Transverse colon (tissue), 4 donors: ENCODE measurements around the gene SURF6. TPM values are rescaled to one million over a fixed set of nuclear protein-coding genes. Genes with fewer than 3 reads are reported as not detected.

Experiments
- DNase-seq: peaks from one replicate; pipeline ENCODE4 v3.0.0-alpha.2; 2019
- H3K27ac ChIP-seq, 4 donors: fragments of 200-600 bp; sonication (generic); 2 replicates each; pipeline ENCODE4 v1.5.1; 2016 to 2018; ENCODE audit warnings: inconsistent platforms in 4 of 4
- H3K27me3 ChIP-seq: fragments of 200-600 bp; sonication (generic); 2 replicates; pipeline ENCODE4 v1.5.1; 2017; ENCODE audit warnings: inconsistent platforms
- H3K36me3 ChIP-seq, 4 donors: fragments of 200-600 bp; sonication (generic); 2 replicates each; pipeline ENCODE4 v1.5.1; 2017 to 2019; ENCODE audit warnings: inconsistent platforms in 4 of 4
- H3K4me1 ChIP-seq, 4 donors: fragments of 200-600 bp; sonication (generic); 2 replicates each; pipeline ENCODE4 v1.5.1; 2017 to 2020; ENCODE audit warnings: inconsistent platforms in 4 of 4
- H3K4me3 ChIP-seq, 4 donors: fragments of 200-600 bp; sonication (generic); 1 replicate in 1 of 4; 2 replicates in 3 of 4; pipeline versions ENCODE4 v1.5.1 to v1.6.1; 2017 to 2019; ENCODE audit warnings: inconsistent platforms in 4 of 4
- H3K9me3 ChIP-seq, 2 donors: fragments of 200-600 bp; sonication (generic); 2 replicates each; pipeline ENCODE4 v1.5.1; 2017 to 2019; ENCODE audit warnings: inconsistent platforms in 2 of 2
- CTCF ChIP-seq, 5 experiments: fragments of 200-600 bp in 3 of 5; fragments of 450-650 bp in 2 of 5; sonication (generic) in 3 of 5; IDR thresholded peaks; 1 replicate in 2 of 5; 2 replicates in 3 of 5; pipeline ENCODE4 v1.5.1; 2016 to 2017; ENCODE audit warnings: antibody characterized with exemption in 5 of 5, inconsistent platforms in 3 of 5, mild to moderate bottlenecking in 2 of 5, moderate library complexity in 1 of 5
- EP300 ChIP-seq: sonication (generic); formaldehyde crosslinking; IDR thresholded peaks from one replicate; pipeline ENCODE4 v1.6.1; 2017; ENCODE audit warnings: antibody characterized with exemption, low read depth
- POLR2A ChIP-seq: fragments of 450-650 bp; IDR thresholded peaks from one replicate; pipeline ENCODE4 v1.6.1; 2016; ENCODE audit warnings: antibody characterized with exemption, mild to moderate bottlenecking, moderate library complexity
- POLR2AphosphoS5 ChIP-seq, 3 donors: sonication (generic); formaldehyde crosslinking; IDR thresholded peaks; one replicate each; pipeline ENCODE4 v1.6.1; 2016; ENCODE audit warnings: antibody characterized with exemption in 3 of 3
- WGBS, 2 donors: methylation state at CpG; one replicate each; pipeline ENCODE4 v1.1.5; 2018; ENCODE audit warnings: low coverage in 1 of 2; 5-methylcytosine and 5-hydroxymethylcytosine counted together
- in situ Hi-C, 4 donors: fragments of 200-750 bp; cut with MboI; loops; one replicate each; pipeline versions ENCODE4 v1.15.0 to v1.15.1; 2017; ENCODE audit warnings: low sequenced_read_pairs in 3 of 4, low pct_ligation_motif_present in 1 of 4, low pct_unique_long_range_greater_than_20kb in 1 of 4
- intact Hi-C: fragments of 100-400 bp; cut with DNase I; formaldehyde crosslinking; loops from one replicate; pipeline ENCODE4 v1.15.1; 2023; ENCODE audit warnings: low total_unique reads
- total RNA-seq, 4 donors: library from RNA; depleted of rRNA; stranded (reverse); fragments of >200 nt; gene quantifications; one replicate each; pipeline ENCODE4 v1.1.0, GENCODE V29; 2016

SURF6 gene
- total RNA-seq, 4 donors from 2014 or later, result 18.1 to 61.3 (median 22.5) TPM

- 95% methylated on average over 22 of the region's 22 CpGs; no CpG with 5 or more reads in 1 of the 2 donors for WGBS, 2 donors
- in situ Hi-C loops (no loop called here), intact Hi-C loops (no loop called here)
- Histone ChIP-seq H3K27ac (no peak overlapping the region), H3K9me3 (no peaks in the 10 kb centered on the region), H3K27me3 (no peaks in the 10 kb centered on the region), H3K4me3 (no peak overlapping the region), H3K4me1 (peaks cover 25 to 53% (median 46%) of the 10 kb centered on the region in 4 donors), H3K36me3 (peaks cover 0 to 42% (median 20%) of the 10 kb centered on the region in 4 donors)
- no peak for TF ChIP-seq POLR2A
- TF ChIP-seq POLR2AphosphoS5 (IDR thresholded peaks at IDR 0.05), result no peak
- TF ChIP-seq EP300, result no peak
- no peak for DNase-seq
These were observed 31.2 kb upstream of the SURF6 start for GRCh38 chr9:133367221-133367620.

GRCh38 chr9:133366435-133366834, 30.4 kb upstream of the SURF6 start:
- DNase-seq, result no peak
- Histone ChIP-seq H3K36me3 (peaks cover 0 to 50% (median 21%) of the 10 kb centered on the region in 4 donors), H3K4me3 (no peak overlapping the region), H3K27ac (no peak overlapping the region), H3K4me1 (peaks cover 19 to 45% (median 38%) of the 10 kb centered on the region in 4 donors), H3K27me3 (no peaks in the 10 kb centered on the region), H3K9me3 (no peaks in the 10 kb centered on the region)
- 67 to 95% methylated on average over 1 to 11 of the region's 11 CpGs for WGBS, 2 donors
- in situ Hi-C loops, result no loop called here
- TF ChIP-seq POLR2AphosphoS5 (IDR thresholded peaks at IDR 0.05) (no peak), EP300 (no peak), CTCF (IDR thresholded peaks at IDR 0.05) (no peak), POLR2A (no peak)
- intact Hi-C loops, result no loop called here

GRCh38 chr9:133362359-133363044, 26.5 kb upstream of the SURF6 start:
- WGBS, 2 donors, result 75 to 87% methylated on average over 2 to 11 of the region's 15 CpGs
- Histone ChIP-seq H3K36me3 (peaks cover 0 to 50% (median 23%) of the 10 kb centered on the region in 4 donors), H3K9me3 (no peaks in the 10 kb centered on the region), H3K4me3 (no peak overlapping the region), H3K27ac (no peak overlapping the region), H3K4me1 (peaks cover under 1 to 8% (median 4%) of the 10 kb centered on the region in 4 donors), H3K27me3 (no peaks in the 10 kb centered on the region)
- in situ Hi-C loops (no loop called here), intact Hi-C loops (no loop called here)
- no peak for DNase-seq
- TF ChIP-seq POLR2AphosphoS5 (IDR thresholded peaks at IDR 0.05) (no peak), CTCF (IDR thresholded peaks at IDR 0.05) (no peak)

GRCh38 chr9:133361507-133362092, 25.6 kb upstream of the SURF6 start:
- in situ Hi-C loops (no loop called here), intact Hi-C loops (no loop called here)
- WGBS, 2 donors, result 84 to 96% methylated on average over 4 to 13 of the region's 13 CpGs
- Histone ChIP-seq H3K4me3 (no peak overlapping the region), H3K36me3 (peaks cover 0 to 46% (median 22%) of the 10 kb centered on the region in 4 donors), H3K27ac (no peak overlapping the region), H3K4me1 (peaks cover 7 to 10% (median 9%) of the 10 kb centered on the region in 4 donors), H3K9me3 (no peaks in the 10 kb centered on the region), H3K27me3 (no peaks in the 10 kb centered on the region)
- TF ChIP-seq POLR2AphosphoS5 (IDR thresholded peaks at IDR 0.05) (no peak), CTCF (IDR thresholded peaks at IDR 0.05) (no peak), EP300 (no peak), POLR2A (no peak)
- DNase-seq, result no peak
